Skin epidermis (tissue), 12 donors: ENCODE data around the gene CDKN2A.

ENCODE experiments used
- H3K27ac ChIP-seq, 21 experiments: fragments of 200-600 bp; sonication (generic) in 11 of 21; one replicate each; pipeline ENCODE4 v1.5.0; 2020; ENCODE audit warnings: mild to moderate bottlenecking in 3 of 21, inconsistent platforms in 2 of 21, moderate library complexity in 2 of 21
- H3K4me3 ChIP-seq, 7 experiments: fragments of 200-600 bp; sonication (generic) in 2 of 7; one replicate each; pipeline ENCODE4 v1.5.0; 2020; ENCODE audit warnings: inconsistent platforms in 2 of 7, mild to moderate bottlenecking in 2 of 7, moderate library complexity in 1 of 7

CDKN2A gene

DNA sequence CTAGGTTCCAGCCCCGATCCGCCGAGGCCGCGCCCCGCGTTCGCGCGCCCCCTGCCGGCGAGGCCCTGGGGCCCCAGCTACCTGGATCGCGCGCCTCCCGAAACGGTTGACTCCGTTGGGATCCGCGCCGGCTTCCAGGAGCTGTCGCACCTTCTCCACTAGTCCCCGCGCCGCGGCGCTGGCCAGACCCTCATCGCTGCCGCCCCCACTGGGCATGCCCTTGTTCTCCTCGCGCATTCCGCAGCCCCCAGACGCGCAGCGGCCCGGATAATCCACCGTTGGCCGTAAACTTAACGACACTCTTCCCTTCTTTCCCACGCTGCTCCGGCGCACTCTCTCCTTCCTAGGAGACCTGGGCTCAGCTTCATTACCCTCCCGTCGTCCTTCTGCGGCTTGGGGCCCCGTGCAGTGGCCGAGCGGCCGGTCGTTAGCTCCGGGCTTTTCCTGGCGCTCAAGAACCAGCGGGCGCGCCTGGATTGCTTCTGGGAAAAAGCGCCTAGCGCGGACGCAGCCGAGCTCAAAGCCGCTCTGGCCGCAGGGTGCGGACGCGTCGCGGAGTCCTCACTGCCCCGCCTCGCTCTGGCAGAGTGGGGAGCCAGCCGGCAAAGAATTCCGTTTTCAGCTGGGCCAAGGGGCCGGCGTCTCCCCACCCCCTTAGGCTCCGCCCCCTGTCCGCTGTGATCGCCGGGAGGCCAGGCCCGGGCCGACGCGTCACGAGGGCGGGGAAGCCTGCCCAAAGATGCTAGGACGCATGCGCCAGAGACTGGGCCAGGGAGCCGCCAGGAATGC, 14.7 kb upstream of the CDKN2A start, which contains the start of gene CDKN2B:
Gene CDKN2B (minus strand): TSS at position 589 of the 789 bp plus-strand sequence. CDS start 352 bp downstream, at position 237.
- Histone ChIP-seq H3K4me3 (peak within 1 kb of the TSS; percentile 61 to 84 (median 73)), H3K27ac (peak within 1 kb of the TSS; percentile 47 to 91 (median 84))

DNA sequence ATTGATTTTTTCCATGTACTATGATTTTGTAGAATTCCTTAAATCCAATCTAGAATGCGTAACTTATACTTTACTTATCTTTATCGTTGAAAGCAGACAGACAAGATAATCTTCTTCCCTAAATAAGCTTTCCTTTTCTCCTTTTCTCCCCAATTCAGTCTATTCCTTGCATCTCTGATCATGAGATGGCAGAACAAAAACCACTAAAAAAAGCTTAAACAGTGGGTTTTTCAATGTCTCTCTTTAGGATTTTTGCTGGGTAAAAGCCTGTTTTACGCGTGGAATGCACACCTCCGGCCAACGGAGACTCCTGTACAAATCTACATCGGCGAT, 14.2 kb upstream of the CDKN2A start:
- Histone ChIP-seq H3K4me3 (peak overlapping the region; percentile 61 to 84 (median 73)), H3K27ac (peak overlapping the region in 17 of 21 experiments; percentile 47 to 91 (median 84))

DNA sequence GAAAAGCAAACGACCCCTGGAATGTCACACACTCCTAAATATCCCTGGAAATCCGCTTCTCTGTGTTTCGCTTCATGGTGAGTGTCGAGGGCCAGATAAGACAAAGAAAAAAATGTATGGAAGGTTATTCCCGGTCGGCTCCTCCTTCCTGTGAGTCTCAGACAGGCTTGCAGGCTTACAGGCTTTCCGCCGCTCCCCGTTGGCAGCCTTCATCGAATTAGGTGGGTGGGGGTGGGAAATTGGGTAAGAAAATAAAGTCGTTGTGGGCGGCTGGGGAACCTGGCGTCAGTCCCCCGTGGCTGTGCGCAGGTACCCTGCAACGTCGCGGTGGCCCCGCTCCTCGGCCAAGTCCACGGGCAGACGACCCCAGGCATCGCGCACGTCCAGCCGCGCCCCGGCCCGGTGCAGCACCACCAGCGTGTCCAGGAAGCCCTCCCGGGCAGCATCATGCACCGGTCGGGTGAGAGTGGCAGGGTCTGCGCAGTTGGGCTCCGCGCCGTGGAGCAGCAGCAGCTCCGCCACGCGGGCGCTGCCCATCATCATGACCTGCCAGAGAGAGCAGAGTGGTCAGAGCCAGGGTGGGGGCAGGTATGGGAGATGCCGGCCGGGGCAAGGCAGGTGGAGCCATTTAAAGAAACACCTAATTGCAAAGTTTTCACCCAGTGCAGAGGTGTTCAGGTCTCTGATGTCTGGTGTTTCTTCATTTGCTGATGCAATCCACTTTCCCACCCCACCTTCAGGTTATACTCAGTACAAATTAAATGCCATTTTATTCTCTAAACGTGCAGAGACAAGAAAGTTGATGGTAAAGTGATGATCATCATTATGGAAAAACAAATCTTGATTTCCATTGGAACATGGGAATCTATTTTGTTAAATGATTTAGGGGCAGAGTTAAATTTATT, 11.8 kb upstream of the CDKN2A start:
- H3K4me3 ChIP-seq, result peak overlapping the region in 5 of 7 experiments; percentile 11 to 80 (median 31)
- H3K27ac ChIP-seq, result peak overlapping the region in 2 of 21 experiments; percentile 44 to 54

DNA sequence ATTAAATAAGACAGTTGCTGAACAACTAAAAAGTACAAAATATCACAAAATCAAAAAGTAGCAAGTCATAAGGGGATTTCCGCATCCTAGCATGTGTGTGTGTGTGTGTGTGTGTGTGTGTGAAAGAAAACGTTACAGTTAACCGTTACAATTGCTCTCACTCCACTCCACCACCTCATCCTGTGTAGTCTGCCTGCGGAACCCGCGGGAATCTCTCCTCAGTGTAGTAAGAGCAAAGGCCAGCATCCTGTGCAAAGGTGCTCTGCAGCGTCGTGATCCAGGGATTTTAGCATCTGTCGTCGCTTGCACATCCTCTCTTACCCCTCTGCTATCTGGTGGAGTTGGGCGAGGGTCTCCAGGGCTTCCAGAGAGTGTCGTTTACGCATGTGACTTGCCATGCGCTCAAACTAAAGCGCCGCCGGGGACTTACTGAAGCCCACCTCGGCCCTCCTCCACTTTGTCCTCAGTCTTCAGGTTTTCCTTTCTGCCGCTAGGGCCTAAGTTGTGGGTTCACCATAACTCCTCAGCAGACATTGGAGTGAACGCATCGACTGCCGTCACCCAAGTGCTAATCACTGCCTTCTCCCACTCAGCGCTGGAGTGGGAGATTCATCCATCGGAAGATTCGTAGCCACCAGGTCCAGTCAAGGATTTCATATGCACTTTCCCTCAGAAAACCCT, 11.0 kb upstream of the CDKN2A start:
- Histone ChIP-seq H3K27ac (peak overlapping the region in 1 of 21 experiments; percentile 44), H3K4me3 (peak overlapping the region in 4 of 7 experiments; percentile 11 to 80 (median 51))

DNA sequence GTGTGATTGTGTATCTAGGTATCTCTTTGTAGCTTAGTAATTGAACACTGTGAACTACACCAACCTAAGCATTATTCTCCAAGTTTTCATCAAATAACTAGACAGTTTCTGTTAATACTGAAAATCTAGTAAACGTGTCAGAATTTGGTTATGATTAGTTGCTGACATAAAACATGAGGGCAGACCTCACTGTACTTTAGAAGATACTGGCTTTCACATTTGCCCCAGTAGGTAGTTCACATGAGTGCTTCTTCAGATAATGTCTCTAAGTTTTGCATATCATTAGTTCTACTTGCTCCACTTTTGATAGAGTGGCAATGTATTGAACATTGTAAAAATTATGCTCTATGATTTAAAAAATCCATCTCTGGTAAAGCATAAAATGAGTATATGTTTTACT, 7.8 kb upstream of the CDKN2A start:
- no peak overlapping the region for H3K27ac ChIP-seq
- H3K4me3 ChIP-seq, result no peak overlapping the region

DNA sequence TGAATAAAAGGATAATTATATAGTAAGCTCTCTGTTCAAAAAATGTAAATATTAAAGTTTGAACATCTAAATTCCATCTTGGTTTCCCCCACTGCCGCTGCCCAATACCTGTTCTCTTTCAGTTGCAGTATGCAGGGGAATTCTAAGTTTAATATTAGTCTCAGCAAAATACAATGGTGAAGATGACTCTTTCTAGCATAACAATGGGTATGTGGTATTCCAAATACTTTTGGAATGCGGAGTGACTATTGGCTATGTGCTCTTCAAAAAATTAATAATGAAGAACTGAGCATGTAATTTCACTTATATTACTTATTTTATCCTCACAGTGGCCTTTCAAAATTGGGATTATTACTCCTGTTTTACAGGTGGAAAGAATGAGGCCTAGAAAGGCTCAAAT, 3.8 kb upstream of the CDKN2A start:
- Histone ChIP-seq H3K4me3 (no peak overlapping the region), H3K27ac (no peak overlapping the region)

DNA sequence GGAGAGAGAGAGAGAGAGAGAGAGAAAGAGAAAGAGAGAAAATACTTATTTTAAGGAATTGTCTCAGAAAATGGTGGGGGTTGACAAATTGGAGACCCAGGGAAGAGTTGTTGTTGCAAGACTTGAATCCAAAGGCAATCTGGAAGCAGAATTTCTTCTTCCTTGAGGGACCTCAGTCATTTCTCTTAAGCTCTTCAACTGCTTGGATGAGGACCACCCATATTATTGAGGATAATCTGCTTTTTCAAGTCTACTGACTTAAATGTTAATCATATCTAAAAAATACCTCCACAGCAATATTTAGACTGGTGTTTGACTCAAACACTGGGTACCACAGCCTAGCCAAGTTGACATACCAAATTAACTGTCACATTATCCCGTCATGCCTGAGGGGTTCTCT, 3.3 kb upstream of the CDKN2A start:
- Histone ChIP-seq H3K4me3 (no peak overlapping the region), H3K27ac (no peak overlapping the region)

DNA sequence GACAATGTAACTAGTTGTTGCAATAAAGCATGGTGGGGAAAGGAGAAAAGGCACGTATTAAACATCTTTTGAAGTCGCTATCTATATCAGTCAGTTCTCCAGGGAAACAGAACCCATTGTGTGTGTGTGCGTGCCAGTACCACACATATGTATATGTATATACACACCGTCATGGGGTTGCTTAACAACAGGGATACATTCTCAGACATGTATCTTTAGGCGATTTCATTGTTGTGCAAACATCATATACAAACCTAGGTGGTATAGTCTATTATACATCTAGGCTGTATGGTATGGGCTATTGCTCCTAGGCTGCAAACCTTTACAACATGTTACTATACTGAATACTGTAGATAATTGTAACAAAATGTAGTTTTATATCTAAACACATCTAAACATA, 2.7 kb upstream of the CDKN2A start:
- Histone ChIP-seq H3K27ac (no peak overlapping the region), H3K4me3 (peak overlapping the region in 1 of 7 experiments; percentile 56)

DNA sequence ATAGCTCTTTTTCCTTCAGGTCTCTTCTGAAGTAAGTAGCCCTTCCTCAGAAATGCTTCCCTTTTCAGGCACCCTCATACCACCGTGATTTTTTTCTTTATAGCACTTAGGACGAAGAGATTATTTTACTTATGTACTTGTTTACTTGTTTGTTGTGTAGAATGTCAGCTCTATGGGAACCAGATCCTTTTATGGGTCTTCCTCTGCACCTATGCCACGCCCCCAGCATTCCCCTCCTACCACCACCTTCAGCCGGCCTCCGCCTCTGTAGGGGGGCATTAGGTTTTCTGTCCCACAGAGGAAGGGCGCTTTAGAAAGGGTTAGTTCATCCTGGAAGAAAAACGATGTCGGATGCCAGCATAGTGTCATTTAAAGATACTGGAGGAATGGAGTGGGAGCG, 2.2 kb upstream of the CDKN2A start:
- H3K27ac ChIP-seq, result no peak overlapping the region
- H3K4me3 ChIP-seq, result peak overlapping the region in 3 of 7 experiments; percentile 56 to 93 (median 82)

DNA sequence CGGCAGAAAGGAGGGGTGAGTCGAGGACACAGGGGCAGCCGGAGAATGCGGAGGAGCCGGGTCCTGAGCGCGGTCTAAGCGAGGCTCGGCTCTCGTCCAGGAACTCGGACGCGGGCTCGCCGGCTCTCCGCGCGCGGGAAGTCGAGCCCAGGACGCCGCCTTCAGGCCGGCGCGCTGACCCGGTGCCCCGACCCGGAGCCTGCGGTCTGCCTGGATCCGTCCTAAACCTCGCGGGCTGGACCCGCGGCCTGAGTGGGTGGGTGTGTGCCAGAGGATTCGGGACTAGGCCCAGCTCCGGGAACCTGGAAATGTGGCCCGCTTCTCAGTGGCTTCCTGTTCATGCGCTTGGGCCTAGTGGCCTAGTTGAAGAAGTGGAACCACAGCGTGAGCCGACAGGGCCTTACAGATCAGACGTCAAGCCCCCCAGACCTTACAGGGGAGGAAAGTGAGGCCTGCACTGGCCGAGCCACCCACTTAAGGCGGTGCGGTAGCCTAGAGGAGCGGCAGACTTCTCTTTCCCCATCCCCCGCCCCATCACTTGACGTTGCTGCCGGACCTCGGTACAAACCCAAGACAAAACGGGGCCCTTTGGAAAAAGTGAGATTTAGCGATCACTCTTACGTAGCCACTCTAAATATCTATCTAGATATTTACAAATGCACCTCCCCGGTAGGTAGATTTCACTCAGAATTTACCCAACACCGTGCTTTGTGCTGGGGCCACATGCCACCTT, 1.6 kb upstream of the CDKN2A start:
- Histone ChIP-seq H3K27ac (peak overlapping the region in 20 of 21 experiments; percentile 37 to 93 (median 81)), H3K4me3 (peak overlapping the region; percentile 56 to 98 (median 88))

DNA sequence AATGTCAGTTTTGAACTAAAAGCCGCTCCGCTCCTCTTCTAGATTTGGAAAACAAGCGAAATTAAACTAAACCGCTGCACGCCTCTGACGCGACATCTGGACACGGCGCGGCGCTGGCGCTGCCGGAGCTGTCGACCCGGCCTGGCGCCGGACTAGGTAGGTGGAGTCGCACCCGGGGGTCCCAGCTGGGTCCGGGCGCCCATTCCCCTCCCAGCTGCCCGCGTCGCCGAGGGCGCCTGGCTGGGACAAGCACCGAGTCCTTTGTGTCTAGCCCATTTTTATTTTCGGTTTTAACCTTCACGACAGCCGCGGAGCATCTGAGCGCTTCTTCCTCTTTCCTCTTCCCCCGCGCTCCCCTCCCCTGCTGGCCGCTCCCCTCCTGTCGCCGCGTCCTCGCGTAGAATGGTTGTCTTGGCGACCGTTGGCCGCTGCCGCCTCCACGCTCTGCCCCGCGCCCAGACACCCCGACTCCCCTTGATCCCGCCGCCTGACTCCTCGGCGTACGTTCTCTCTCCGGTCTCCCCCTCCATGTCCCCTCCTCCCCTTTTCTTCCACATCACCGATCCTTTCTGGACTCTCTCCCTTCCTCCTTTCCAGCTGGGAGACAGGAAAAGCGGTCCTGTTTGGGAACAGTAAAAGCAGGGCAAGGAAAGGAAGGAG, 944 bp upstream of the CDKN2A start:
- H3K4me3 ChIP-seq, result peak overlapping the region; percentile 56 to 98 (median 88)
- peak overlapping the region; percentile 37 to 93 (median 81) for H3K27ac ChIP-seq

DNA sequence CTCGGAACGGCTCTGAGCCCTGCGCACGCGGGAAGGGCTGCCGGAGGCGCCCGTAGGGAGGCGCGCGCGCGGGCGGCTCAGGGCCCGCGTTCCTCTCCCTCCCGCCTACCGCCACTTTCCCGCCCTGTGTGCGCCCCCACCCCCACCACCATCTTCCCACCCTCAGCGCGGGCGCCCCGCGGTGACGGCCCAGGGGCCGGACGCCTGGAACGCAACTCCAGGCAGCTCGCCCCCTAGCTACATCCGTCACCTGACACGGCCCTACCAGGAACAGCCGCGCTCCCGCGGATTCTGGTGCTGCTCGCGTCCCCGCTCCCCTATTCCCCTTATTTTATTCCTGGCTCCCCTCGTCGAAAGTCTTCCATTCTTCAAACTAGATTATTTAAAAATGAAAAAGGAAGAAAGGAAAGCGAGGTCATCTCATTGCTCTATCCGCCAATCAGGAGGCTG, 389 bp upstream of the CDKN2A start, which contains the start of gene CDKN2B-AS1:
Gene CDKN2B-AS1 (plus strand): TSS at position 236 of the 450 bp plus-strand sequence.
- Histone ChIP-seq H3K4me3 (peak within 1 kb of the TSS; percentile 56 to 98 (median 88)), H3K27ac (peak within 1 kb of the TSS; percentile 37 to 93 (median 81))

DNA sequence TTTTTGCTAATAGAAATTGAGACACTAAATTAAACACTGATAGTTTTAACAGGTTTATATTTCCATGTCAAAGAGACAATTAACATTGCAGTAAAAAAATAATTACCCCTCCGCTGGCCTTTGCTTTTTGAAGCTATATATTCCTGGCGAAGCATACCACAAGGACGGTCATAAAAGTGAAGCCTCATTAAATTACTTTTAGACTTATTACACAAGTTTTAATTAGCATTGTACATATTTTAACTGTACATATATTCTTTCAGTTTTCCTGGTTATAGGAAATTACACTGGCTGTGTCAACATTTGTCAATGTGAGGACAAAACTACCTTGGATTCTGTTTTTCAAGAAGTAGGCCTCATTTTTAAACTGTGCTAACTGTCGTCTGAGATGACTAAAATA, 1.2 kb downstream of the CDKN2A start:
- peak overlapping the region in 3 of 7 experiments; percentile 56 to 88 (median 82) for H3K4me3 ChIP-seq
- peak overlapping the region in 1 of 21 experiments; percentile 72 for H3K27ac ChIP-seq

DNA sequence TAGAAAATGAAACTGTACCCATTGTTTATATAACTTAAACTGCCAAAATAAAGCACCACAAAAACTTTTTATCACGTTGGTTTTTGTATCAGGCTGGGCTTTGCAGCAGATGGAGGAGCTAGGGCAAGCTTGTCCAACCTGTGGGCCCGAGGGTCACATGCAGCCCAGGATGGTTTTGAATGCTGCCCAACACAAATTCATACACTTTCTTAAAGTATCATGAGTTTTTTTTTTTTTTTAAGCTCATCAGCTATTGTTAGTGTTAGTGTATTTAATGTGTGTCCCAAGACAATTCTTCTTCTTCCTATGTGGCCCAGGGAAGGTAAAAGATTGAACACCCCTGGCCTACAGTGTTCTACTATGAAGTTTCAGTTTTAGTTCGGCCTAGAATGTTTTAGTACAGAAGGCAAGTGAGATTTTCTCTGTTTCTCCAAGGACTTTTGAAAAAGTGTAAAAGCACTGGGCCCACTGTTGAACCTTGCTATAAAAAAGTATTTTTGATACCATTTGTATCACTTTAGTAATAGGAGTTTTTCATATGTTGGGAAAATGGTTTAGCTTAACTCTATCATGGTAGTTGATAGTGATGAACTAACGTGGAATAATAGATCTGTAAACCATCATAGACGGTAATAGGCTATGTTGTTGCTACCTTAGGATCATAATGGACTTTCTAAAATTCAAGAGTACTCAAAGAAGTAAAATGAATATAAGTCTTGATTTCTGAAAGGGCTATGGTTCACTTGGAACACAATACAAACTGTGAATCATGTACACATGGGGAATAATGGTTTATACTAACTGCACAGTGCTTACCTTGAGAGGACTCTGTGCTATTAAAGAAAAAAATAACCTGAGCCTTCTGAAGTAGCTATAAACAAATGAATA, 2.9 kb downstream of the CDKN2A start:
- Histone ChIP-seq H3K27ac (no peak overlapping the region), H3K4me3 (no peak overlapping the region)

DNA sequence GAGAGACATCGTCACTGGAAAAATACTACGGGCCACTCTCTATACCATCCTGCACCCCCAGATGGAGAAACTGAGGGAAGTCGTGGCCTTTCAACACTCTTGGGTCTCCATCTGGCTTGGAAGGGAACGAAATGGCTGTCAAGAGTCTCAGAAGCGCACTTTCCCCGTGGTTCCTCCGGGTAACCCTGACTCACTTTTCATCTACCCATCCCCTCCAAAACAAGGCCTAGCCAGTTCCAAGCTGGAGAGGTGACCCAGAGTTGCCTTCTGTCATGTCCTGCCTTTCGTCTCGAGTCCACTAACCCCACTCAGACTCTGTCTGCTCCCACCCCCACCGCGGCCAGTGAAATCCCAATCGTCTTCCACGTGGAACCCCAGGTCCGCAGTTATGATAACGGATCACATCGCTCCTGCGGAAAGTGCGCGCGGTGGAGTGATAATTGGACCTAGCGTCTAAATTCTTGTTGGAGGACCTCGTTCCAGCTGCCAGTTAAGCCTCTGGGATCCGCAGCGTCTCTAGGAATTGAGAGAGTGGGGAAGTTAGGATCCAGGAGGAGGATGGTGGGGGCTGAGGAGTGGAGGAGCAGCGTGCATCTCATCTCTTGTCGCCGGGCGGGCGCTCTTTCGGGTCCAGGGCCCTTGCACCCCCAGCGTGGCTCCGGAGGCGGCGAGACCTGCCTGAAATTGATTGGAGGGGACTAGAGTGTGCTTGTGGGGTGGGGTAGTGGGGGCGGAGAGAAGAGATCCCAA, 4.6 kb downstream of the CDKN2A start:
- Histone ChIP-seq H3K27ac (no peak overlapping the region), H3K4me3 (no peak overlapping the region)

DNA sequence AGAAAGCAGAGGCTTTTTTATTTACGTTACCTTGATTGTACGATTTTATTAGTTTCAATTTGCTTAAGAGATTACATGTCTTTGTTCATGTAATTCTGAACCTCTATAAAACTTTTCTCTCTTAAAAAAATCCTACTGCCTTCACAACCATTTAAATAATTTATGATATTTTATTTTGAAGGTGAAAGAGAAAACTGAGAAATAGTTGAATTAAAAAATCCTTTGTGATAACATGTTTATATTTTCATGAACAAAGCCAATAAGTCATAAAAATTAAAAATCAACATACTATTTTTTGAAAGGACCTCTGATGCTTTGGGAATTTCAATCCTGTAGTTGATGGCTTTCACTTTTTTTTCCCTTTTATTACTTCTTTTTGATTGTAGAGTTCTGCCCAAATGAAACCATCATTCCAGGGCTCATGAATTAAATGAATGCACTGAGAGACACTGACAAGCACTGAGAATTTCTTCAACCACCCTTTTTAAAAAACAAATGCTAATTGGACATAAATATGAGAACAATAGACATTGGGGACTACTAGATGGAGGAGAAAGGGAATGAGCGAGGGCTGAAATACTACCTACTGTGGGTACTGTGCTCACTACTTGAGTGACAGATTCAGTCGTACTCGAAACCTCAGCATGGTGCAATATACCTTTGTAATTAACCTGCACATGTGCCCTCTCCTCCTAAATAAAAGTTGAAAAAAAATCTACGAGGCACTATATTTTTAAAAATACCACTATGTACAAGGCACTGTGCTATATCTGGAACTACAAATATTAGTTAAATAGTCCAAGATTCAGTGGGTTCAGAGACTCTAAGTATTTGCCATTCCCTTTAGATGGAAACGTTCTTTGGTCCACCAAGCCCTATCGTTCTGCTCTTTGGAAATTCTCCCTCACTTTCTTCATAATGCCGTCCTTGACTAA, 5.9 kb downstream of the CDKN2A start:
- no peak overlapping the region for H3K27ac ChIP-seq
- H3K4me3 ChIP-seq, result no peak overlapping the region
